Duodenal mucosa (tissue), 2 donors: ENCODE measurements around the gene BCKDK.
"Not testable (repeated sequence)": the region's sequence is repeated elsewhere in the genome, so short reads cannot be mapped to it uniquely, and the experiment has no call there.

ENCODE experiments used
- H3K27ac ChIP-seq: one replicate; pipeline ENCODE4 v1.7.0; 2013; ENCODE audit warnings: low read depth, low read length
- H3K27me3 ChIP-seq, 2 donors: one replicate each; pipeline ENCODE4 v1.7.0; 2013; ENCODE audit warnings: low read length in 2 of 2, control low read depth in 1 of 2; ENCODE audit not compliant: insufficient read depth in 2 of 2, control insufficient read depth in 1 of 2
- H3K36me3 ChIP-seq, 2 donors: one replicate each; pipeline ENCODE4 v1.7.0; 2013; ENCODE audit warnings: low read length in 2 of 2, control low read depth in 1 of 2; ENCODE audit not compliant: insufficient read depth in 2 of 2, control insufficient read depth in 1 of 2
- H3K4me1 ChIP-seq, 2 donors: one replicate each; pipeline ENCODE4 v1.7.0; 2013; ENCODE audit warnings: low read length in 2 of 2, control low read depth in 1 of 2; ENCODE audit not compliant: insufficient read depth in 2 of 2, control insufficient read depth in 1 of 2
- H3K4me3 ChIP-seq, 2 donors: one replicate each; pipeline ENCODE4 v1.7.0; 2013; ENCODE audit warnings: low read length in 2 of 2, low read depth in 1 of 2
- H3K9ac ChIP-seq, 2 donors: one replicate each; pipeline ENCODE4 v1.7.0; 2013; ENCODE audit warnings: low read length in 2 of 2, low read depth in 1 of 2
- H3K9me3 ChIP-seq, 2 donors: one replicate each; pipeline ENCODE4 v1.7.0; 2013; ENCODE audit warnings: low read length in 2 of 2, control low read depth in 1 of 2; ENCODE audit not compliant: control insufficient read depth in 1 of 2

The BCKDK gene

GRCh38 chr16:31133046-31133501 is 24.9 kb downstream of the BCKDK start:
- Histone ChIP-seq H3K36me3 (peaks cover 10 to 29% of the 10 kb centered on the region in 2 donors), H3K4me1 (peaks cover 55 to 64% of the 10 kb centered on the region in 2 donors), H3K27me3 (no peaks in the 10 kb centered on the region), H3K9ac (peak overlapping the region; percentile 96 to 100), H3K9me3 (no peaks in the 10 kb centered on the region), H3K27ac (peak overlapping the region; percentile 39), H3K4me3 (peak overlapping the region; percentile 78 to 98)

- Histone ChIP-seq H3K4me1 (peaks cover 52 to 62% of the 10 kb centered on the region in 2 donors), H3K27ac (peak overlapping the region; percentile 39), H3K4me3 (peak overlapping the region; percentile 78 to 98), H3K9ac (peak overlapping the region; percentile 96 to 100), H3K27me3 (no peaks in the 10 kb centered on the region), H3K9me3 (no peaks in the 10 kb centered on the region), H3K36me3 (peaks cover 10 to 29% of the 10 kb centered on the region in 2 donors)
These were observed 25.9 kb downstream of the BCKDK start for GRCh38 chr16:31134091-31134571.

- H3K4me1 ChIP-seq = peaks cover 48 to 59% of the 10 kb centered on the region in 2 donors
- peak overlapping the region; percentile 86 for H3K27ac ChIP-seq
- no peaks in the 10 kb centered on the region for H3K9me3 ChIP-seq
- peak overlapping the region; percentile 96 to 100 for H3K9ac ChIP-seq
- H3K4me3 ChIP-seq = peak overlapping the region; percentile 78 to 98
- peaks cover 10 to 26% of the 10 kb centered on the region in 2 donors for H3K36me3 ChIP-seq
- H3K27me3 ChIP-seq = no peaks in the 10 kb centered on the region
These were observed 26.7 kb downstream of the BCKDK start for GRCh38 chr16:31134625-31135534.

GRCh38 chr16:31135535-31136286 is 27.5 kb downstream of the BCKDK start, which contains the start of gene PRSS8:
PRSS8 (minus strand) TSS chr16:31135727; CDS start chr16:31135498, 229 bp downstream.
- H3K9ac ChIP-seq = peak within 1 kb of the TSS; percentile 96 to 100
- peak within 1 kb of the TSS; percentile 78 to 98 for H3K4me3 ChIP-seq
- H3K4me1 ChIP-seq = peaks cover 43 to 57% of the 10 kb centered on the region in 2 donors
- H3K36me3 ChIP-seq = peaks cover 10 to 20% of the 10 kb centered on the region in 2 donors
- H3K9me3 ChIP-seq = no peaks in the 10 kb centered on the region
- H3K27me3 ChIP-seq = no peaks in the 10 kb centered on the region
- peak within 1 kb of the TSS; percentile 86 for H3K27ac ChIP-seq

GRCh38 chr16:31136287-31136662 is 28.1 kb downstream of the BCKDK start:
- Histone ChIP-seq H3K27me3 (no peaks in the 10 kb centered on the region), H3K36me3 (peaks cover 10 to 17% of the 10 kb centered on the region in 2 donors), H3K27ac (no peak overlapping the region), H3K4me1 (peaks cover 43 to 59% of the 10 kb centered on the region in 2 donors), H3K4me3 (no peak overlapping the region), H3K9ac (no peak overlapping the region), H3K9me3 (no peaks in the 10 kb centered on the region)

- H3K4me1 ChIP-seq = peaks cover 45 to 59% of the 10 kb centered on the region in 2 donors
- H3K9ac ChIP-seq, H3K4me3 ChIP-seq, H3K27me3 ChIP-seq, H3K27ac ChIP-seq, H3K9me3 ChIP-seq: not testable (repeated sequence)
- H3K36me3 ChIP-seq = peaks cover 10 to 15% of the 10 kb centered on the region in 2 donors
These were observed 28.8 kb downstream of the BCKDK start for GRCh38 chr16:31136822-31137499.

- no peaks in the 10 kb centered on the region for H3K9me3 ChIP-seq
- peak overlapping the region in 1 of 2 donors; percentile 27 for H3K4me3 ChIP-seq
- H3K36me3 ChIP-seq = peaks cover 0 to under 1% of the 10 kb centered on the region in 2 donors
- H3K4me1 ChIP-seq = peaks cover 33 to 44% of the 10 kb centered on the region in 2 donors
- no peaks in the 10 kb centered on the region for H3K27me3 ChIP-seq
- peak overlapping the region; percentile 43 to 54 for H3K9ac ChIP-seq
- H3K27ac ChIP-seq = peak overlapping the region; percentile 73
These were observed 30.7 kb downstream of the BCKDK start for GRCh38 chr16:31138621-31139578.

GRCh38 chr16:31141071-31141469 is 32.9 kb downstream of the BCKDK start:
- Histone ChIP-seq H3K4me1 (peaks cover 29 to 39% of the 10 kb centered on the region in 2 donors), H3K4me3 (peak overlapping the region in 1 of 2 donors; percentile 60), H3K9ac (peak overlapping the region; percentile 59 to 80), H3K27ac (peak overlapping the region; percentile 80)
- not testable (repeated sequence) for H3K27me3 ChIP-seq, H3K9me3 ChIP-seq, H3K36me3 ChIP-seq
